GM18909 (cell line): Measurements from ENCODE around the gene LIN7B.
A peak's percentile ranks its signal among the peaks of the same experiment; 100 is the strongest.
"Not testable (repeated sequence)": the region's sequence is repeated elsewhere in the genome, so short reads cannot be mapped to it uniquely, and the experiment has no call there.

Source experiments
- ATAC-seq: cut with Tn5 transposase; IDR thresholded peaks from one replicate; pipeline ENCODE4 v1.9.1; 2021; ENCODE audit warnings: mild to moderate bottlenecking; ENCODE audit not compliant: unreplicated experiment, poor library complexity

The LIN7B gene, protein sequence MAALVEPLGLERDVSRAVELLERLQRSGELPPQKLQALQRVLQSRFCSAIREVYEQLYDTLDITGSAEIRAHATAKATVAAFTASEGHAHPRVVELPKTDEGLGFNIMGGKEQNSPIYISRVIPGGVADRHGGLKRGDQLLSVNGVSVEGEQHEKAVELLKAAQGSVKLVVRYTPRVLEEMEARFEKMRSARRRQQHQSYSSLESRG

DNA sequence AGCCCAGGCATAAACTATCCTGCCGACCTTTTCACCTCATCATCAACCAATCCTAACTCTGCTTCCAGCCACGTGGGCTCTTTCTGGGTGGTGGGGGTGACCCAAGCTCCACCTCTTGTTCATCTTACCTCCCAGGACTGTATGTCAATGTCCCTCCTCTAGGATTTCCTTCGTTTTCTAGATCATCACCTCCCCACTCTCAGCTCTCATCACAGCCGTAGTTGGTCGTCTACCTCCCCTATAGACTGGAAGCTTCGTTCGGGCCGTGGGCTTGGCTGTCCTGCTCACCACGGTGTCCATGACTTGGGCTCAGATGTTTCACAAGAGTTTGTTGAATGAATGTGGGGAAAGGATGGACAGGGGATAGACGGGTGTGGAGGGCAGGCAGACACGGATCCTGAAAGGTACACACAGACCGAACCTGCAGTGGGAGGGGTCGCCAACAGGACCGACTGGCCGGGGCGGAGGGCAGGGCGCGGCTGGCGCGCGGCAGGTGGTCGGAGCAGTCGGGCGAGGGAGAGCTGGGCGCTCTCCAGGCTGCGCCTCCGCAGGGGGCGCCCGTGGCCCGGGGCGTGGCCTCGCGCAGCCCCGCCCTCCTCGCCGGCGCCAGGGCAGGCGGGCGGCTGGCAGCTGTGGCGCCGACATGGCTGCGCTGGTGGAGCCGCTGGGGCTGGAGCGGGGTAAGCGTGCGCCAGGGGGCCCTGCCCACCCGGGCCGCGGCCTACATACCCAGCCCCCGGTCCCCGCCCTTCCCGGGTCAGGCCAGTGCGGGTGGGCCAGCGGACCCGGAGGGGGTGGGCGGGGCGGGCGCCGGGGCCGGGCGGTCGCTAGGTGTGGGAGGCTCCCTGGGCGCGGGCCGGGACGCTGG lies at the start of gene LIN7B:
TSS of gene LIN7B (plus strand) at position 609 of the 868 bp plus-strand sequence. CDS start at position 644, 35 bp downstream.
- no peak for ATAC-seq

- no peak for ATAC-seq
Observed at GRCh38 chr19:49064768-49065611, 49.2 kb upstream of the LIN7B start, which contains the start of gene NTF4. NTF4 (minus strand) TSS chr19:49064818; CDS start chr19:49061997, 2,821 bp downstream.

DNA sequence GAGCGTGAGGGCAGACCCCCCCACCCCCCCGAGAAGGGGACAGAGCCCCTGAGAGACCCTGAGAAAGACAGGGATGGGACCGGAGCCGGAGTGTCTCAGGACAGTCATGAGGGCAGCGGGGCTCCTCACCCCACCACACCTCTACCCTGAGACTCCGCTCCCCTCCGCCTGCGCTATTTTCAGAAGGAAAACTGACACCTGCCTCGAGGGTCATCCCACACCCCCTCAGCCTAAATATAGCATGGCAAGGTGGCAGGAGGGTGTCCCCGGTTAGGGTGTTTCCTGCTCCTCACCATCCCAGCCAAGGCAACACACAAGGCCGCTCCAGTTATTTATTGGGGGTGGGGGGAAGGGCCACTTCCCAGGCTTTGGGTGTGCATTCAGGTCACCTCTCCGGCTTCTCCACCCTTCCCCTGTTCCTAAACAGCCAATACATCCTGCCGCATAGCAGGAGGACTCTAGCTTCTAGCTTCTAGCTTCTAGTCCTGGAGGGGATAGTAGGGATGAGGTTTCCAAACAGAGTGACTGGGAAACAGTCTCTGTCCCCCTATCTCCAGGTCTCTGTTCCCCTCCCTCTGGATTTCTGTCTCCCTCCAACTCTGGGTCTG lies 48.2 kb upstream of the LIN7B start:
- no peak for ATAC-seq

DNA sequence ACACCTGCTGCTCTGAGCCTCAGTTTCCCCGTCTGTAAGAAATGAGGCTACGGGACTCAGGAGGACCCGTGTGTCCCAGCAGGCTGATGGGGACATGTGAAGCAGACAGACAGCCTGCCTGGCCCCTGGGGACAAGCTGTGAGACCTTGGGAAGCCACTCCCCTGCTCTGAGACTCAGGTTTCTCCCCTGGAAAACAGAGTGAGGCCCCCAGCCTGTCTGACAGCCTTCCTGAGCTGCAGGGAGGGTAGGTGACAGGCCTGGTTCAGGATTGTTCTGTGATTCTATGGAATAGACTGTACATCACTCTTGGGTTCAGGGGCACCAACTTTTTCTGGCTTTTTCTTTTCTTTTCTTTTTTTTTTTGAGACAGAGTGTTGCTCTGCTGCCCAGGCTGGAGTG lies 46.6 kb upstream of the LIN7B start:
- no peak for ATAC-seq

DNA sequence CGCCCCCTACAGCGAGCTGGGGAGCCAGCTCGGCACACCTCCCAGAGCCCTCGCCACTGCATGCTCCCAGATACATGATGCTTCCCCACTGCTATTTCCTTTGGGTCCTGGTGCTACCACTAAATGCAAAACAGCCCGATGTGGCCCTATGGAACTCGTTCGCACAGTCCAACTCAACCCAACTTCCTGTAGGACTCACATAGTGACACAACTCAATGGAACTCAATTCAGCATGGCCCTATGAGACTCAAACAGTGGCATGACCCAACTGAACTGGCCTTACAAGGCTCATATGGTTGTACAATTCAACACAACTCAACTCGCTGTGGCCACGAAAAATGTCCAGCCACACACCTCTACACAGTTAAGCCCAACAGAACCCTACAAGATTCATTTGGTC lies 45.1 kb upstream of the LIN7B start:
- ATAC-seq: no peak

- ATAC-seq: no peak
Observed at GRCh38 chr19:49070416-49070815, 43.8 kb upstream of the LIN7B start.

DNA sequence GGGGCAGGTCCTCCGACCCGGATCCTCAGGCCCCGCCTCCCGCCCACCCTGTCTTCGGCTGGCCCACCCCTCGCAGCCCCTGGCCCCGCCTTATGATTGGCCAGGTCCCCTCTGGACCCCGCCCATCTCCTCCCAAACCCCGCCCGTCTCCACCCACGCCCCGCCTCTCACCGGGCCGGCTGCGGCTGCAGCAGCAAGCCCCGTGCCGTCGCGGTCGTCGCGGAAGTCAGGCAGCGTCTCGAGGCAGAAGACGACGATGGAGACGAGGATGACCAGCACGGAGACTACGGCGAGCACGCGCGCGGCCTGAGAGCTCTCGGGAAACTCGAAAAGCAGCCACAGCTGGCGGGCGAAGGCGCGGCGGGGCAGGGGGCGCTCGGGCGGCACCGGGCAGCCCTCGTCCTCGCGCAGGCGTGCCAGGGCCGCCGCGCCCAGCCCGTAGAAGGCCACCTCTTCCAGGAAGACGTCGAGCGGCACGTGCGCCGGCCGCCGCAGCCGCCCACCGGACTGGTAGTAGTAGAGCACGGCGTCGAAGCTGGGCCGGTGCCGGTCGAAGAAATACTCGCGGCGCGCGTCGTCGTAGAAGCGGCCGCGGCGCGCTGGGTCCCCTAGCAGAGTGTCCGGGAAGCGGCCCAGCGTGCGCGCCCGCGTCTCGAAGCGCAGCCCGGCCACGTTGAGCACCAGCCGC lies 42.2 kb upstream of the LIN7B start:
- no peak for ATAC-seq

- no peak for ATAC-seq
Observed at GRCh38 chr19:49073514-49074378, 40.4 kb upstream of the LIN7B start.

- not testable (repeated sequence) for ATAC-seq
Observed at GRCh38 chr19:49074869-49075268, 39.3 kb upstream of the LIN7B start.

DNA sequence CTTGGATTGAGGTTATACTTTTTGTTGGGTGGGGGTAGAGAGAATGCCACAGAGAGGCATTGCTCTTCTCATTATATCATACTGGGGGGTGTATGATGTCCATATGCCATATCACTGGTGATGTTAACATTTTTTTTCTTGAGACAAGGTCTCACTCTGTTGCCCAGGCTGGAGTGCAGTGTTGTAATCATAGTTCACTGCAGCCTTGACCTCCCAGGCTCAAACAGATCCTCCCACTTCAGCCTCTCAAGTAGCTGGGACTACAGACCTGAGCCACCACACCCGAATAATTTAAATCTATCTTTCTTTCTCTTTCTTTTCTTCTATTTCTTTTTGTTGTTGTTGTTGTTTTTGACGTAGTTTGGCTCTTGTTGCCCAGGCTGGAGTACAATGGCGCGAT lies 33.8 kb upstream of the LIN7B start:
- ATAC-seq: no peak

- ATAC-seq: no peak
Observed at GRCh38 chr19:49081273-49081672, 32.9 kb upstream of the LIN7B start.

DNA sequence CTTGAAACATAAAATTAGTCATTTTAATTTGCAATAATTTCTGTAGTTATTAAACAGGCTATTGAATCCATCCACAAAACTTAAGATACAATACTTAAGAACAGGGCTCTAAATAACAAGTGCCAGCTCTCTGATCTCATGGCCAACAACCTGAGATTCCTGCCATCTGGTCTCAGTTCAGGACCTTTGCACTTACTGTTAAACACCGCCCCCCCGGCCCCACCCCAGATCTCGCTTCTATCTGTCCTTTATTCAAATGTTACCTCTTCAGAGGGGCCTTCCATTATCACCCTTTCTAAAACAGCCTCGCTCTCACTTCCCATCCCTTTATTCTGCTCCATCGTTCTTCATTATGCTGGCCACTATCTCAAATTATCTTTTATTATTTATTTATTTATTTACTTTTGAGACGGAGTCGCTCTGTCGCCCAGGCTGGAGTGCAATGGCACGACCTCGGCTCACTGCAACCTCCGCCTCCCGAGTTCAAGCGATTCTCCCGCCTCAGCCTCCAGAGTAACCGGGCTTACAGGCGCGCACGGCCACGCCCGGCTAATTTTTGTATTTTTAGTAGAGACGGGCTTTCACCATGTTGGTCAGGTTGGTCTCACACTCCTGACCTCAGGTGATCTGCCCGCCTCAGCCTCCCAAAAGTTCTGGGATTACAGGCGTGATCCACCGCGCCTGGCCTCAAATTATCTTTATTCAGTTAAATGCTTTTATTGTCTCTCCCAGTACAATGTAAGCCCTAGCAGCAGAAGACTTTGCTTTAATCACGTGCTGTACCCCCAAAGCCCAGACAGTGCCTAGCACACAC lies 29.8 kb upstream of the LIN7B start:
- no peak for ATAC-seq

- peak; percentile 93 for ATAC-seq
Observed at GRCh38 chr19:49085020-49085867, 28.9 kb upstream of the LIN7B start, which contains the start of gene SNRNP70. SNRNP70 (plus strand) TSS chr19:49085451; CDS start chr19:49086415, 964 bp downstream.

- ATAC-seq: no peak
Observed at GRCh38 chr19:49085868-49086232, 28.3 kb upstream of the LIN7B start.

- no peak for ATAC-seq
Observed at GRCh38 chr19:49086296-49086695, 27.9 kb upstream of the LIN7B start.

DNA sequence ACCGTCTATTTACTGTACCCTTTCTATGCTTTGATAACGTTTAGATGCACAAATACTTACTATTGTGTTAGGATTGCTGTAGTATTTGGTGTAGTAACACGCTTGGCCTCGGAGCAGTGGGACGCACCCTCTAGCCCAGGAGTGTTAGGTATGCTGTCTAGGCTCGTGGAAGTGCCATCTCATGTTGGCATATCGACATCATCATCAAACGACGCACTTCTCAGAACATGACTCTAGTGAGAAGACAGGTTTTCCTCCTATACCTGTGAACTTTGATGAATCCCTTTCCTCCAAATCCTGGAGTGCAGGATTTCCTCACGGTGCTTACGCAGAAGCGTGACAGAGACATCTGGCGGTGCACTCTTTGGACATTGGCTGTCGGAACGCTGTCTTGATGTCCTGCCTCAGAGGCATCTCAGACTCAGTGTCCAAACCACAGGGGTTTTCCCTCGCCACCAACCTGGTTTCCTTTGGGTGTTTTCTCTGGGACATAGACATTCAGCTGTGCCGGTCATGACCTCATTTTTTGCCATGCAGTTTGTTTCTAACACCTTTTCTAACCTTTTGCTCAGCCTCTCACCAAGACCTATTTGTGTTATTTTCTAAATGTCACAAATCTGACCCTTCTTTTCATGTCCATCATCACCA lies 22.7 kb upstream of the LIN7B start:
- no peak for ATAC-seq

DNA sequence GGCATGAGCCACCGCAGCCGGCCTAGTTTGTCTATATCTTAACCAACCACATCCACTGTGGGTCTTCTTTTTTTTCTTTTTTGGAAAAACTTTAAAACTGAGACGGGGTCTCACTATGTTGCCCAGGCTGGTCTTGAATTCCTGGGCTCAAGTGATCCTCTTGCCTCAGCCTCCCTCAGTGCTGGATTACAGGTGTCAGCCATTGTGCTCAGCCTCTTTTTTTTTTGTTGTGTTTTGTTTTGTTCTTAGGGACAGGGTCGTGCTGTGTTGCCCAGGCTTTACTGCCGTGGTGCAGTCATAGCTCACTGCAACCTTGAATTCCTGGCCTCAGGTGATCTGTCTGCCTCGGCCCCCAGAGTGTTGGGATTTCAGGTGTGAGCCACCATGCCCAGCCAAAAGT lies 21.5 kb upstream of the LIN7B start:
- ATAC-seq: no peak
